Activated CD8-positive, alpha-beta T cell treated with anti-CD3 and anti-CD28 coated beads for 36 hours (primary cell): ENCODE data around the gene LSS. TPM values are rescaled to one million over a fixed set of nuclear protein-coding genes. Genes with fewer than 3 reads are reported as not detected.

Source experiments
- ATAC-seq: fragments of 200-7000 bp; cut with Tn5 transposase; one replicate; pipeline ENCODE4 v1.10.0; 2021; ENCODE audit warnings: mild to moderate bottlenecking, moderate library complexity
- CTCF ChIA-PET: fragments of 350-600 bp; sonication (Branson Sonifier 250); formaldehyde crosslinking; loops from one replicate; lab custom pipeline; 2021; ENCODE audit warnings: antibody characterized with exemption; lab: Charles Lee
- POLR2A ChIA-PET: fragments of 350-600 bp; sonication (Branson Sonifier 250); formaldehyde crosslinking; loops from one replicate; lab custom pipeline; 2021; ENCODE audit warnings: antibody characterized with exemption; lab: Charles Lee
- DNase-seq: peaks from one replicate; pipeline ENCODE4 v3.0.0-alpha.2; 2020
- H3K27ac Mint-ChIP-seq: one replicate; pipeline ENCODE4 v1.8.0; 2021; ENCODE audit warnings: mild to moderate bottlenecking, mixed read lengths
- H3K27me3 Mint-ChIP-seq: one replicate; pipeline ENCODE4 v1.8.0; 2021; ENCODE audit warnings: mixed read lengths
- H3K36me3 Mint-ChIP-seq: one replicate; pipeline ENCODE4 v1.8.0; 2021; ENCODE audit warnings: low read depth, mixed read lengths
- H3K4me1 Mint-ChIP-seq: one replicate; pipeline ENCODE4 v1.8.0; 2021; ENCODE audit warnings: low read depth, mixed read lengths
- H3K4me3 Mint-ChIP-seq: one replicate; pipeline ENCODE4 v1.8.0; 2021; ENCODE audit warnings: mild to moderate bottlenecking, moderate library complexity, mixed read lengths
- H3K9me3 Mint-ChIP-seq: one replicate; pipeline ENCODE4 v1.8.0; 2021; ENCODE audit warnings: mixed read lengths
- intact Hi-C: fragments of 100-400 bp; cut with micrococcal nuclease; formaldehyde crosslinking; loops from one replicate; pipeline ENCODE4 v1.10.0; 2022
- total RNA-seq, 2 experiments: library from RNA; stranded (reverse); gene quantifications; one replicate each; pipeline ENCODE4 v1.2.3, GENCODE V29; 2021
- TF ChIP-seq, protein P1 (sequence below): fragments of 200-600 bp; IDR thresholded peaks from one replicate; pipeline ENCODE4 v1.8.0; 2022; ENCODE audit warnings: antibody characterized with exemption, mild to moderate bottlenecking

The LSS gene
- total RNA-seq, 2 experiments from 2014 or later = 20.3 to 20.4 TPM

DNA sequence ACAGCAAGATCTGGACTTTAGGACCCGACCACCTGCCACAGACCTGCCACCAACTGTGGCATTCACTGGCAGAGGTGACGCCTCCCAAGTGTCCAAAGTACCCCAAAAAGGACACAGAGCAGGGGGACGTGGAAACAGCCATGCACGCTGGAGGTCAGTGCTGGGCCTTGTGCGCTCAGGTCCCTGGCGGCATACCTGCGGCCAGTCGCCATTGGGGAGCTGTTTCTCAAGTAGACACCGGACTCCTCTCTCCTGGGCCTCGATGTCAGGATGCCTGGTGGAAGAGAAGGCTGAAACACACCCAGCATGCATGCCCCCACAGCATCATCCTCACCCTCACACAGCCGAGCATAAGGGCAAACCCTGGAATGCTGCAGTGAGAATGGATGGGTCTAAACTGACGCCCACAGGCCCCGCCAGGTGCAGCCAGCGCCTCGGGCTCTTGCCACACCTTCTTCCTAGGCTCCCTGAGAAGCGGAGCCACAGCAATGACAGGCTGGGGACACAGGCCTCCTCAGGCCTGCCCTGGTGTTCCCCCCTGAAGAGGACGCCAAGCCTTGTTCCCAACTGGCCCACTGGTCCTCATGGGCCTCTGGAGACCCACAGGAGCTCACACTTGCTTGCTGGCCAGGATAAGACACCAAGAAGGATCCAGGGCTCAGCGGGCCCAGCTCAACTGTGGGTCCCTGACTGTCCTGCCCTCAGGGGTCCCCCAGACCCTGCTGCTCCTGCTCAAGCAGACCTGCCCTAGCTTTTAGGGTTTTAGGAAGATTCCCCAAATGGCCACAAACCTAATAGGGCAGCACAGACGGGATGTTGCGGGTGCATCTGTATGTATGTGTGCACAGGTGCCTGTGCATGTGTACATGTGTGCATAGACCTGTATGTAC is 36.6 kb downstream of the LSS start:
- Mint-ChIP-seq H3K27ac (no peak overlapping the region), H3K9me3 (no peaks in the 10 kb centered on the region), H3K4me3 (no peak overlapping the region), H3K36me3 (peaks cover 9% of the 10 kb centered on the region), H3K4me1 (no peaks in the 10 kb centered on the region), H3K27me3 (no peaks in the 10 kb centered on the region)
- ChIA-PET CTCF (no interaction called here), POLR2A (interaction anchor here (1.0 kb wide), 1 partner anchor 20 kb away, joined by 3 read pairs; no protein-coding TSS in a partner anchor)
- DNase-seq (no peak), ATAC-seq (no peak)
- intact Hi-C loops = no loop called here
- TF ChIP-seq, protein P1, sequence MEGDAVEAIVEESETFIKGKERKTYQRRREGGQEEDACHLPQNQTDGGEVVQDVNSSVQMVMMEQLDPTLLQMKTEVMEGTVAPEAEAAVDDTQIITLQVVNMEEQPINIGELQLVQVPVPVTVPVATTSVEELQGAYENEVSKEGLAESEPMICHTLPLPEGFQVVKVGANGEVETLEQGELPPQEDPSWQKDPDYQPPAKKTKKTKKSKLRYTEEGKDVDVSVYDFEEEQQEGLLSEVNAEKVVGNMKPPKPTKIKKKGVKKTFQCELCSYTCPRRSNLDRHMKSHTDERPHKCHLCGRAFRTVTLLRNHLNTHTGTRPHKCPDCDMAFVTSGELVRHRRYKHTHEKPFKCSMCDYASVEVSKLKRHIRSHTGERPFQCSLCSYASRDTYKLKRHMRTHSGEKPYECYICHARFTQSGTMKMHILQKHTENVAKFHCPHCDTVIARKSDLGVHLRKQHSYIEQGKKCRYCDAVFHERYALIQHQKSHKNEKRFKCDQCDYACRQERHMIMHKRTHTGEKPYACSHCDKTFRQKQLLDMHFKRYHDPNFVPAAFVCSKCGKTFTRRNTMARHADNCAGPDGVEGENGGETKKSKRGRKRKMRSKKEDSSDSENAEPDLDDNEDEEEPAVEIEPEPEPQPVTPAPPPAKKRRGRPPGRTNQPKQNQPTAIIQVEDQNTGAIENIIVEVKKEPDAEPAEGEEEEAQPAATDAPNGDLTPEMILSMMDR = no peak

DNA sequence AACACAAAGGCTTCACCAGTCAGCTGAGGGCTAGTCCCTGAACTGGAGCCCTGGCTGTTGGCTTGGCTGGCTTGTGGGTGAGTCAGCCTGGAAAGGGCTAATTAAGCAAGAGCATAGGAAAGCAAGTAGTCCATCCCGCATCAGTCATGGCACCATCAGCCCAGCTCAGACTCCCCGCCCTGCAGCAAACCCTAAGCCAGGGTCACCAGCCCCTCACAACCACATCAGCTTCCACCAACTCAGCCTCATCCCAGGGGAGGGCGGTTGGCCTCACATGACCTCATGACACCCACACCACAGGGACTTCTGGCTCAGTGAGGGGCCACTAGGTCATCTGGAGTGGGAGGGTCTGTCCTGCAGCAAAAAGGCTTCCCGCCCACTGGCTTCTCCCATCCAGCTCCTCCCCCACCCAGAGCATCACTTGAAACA is 37.3 kb downstream of the LSS start:
- no peaks in the 10 kb centered on the region for H3K27me3 Mint-ChIP-seq
- peaks cover 9% of the 10 kb centered on the region for H3K36me3 Mint-ChIP-seq
- H3K27ac Mint-ChIP-seq = no peak overlapping the region
- H3K9me3 Mint-ChIP-seq = no peaks in the 10 kb centered on the region
- TF ChIP-seq, protein P1 = no peak
- no peak overlapping the region for H3K4me3 Mint-ChIP-seq
- no peak for ATAC-seq
- DNase-seq = no peak
- CTCF ChIA-PET = no interaction called here
- POLR2A ChIA-PET = interaction anchor here (1.0 kb wide), 1 partner anchor 21 kb away, joined by 3 read pairs; no protein-coding TSS in a partner anchor
- H3K4me1 Mint-ChIP-seq = no peaks in the 10 kb centered on the region
- intact Hi-C loops = no loop called here

- DNase-seq (no peak), ATAC-seq (no peak)
- peaks cover 5% of the 10 kb centered on the region for H3K4me1 Mint-ChIP-seq
- no peak overlapping the region for H3K27ac Mint-ChIP-seq
- H3K36me3 Mint-ChIP-seq = peaks cover 9% of the 10 kb centered on the region
- ChIA-PET CTCF (no interaction called here), POLR2A (interaction anchor here (1.0 kb wide), 1 partner anchor 21 kb away, joined by 3 read pairs; no protein-coding TSS in a partner anchor)
- intact Hi-C loops = no loop called here
- no peaks in the 10 kb centered on the region for H3K9me3 Mint-ChIP-seq
- no peaks in the 10 kb centered on the region for H3K27me3 Mint-ChIP-seq
- H3K4me3 Mint-ChIP-seq = no peak overlapping the region
- TF ChIP-seq, protein P1 = no peak
These were observed 38.0 kb downstream of the LSS start for GRCh38 chr21:46190491-46191131.

- no peaks in the 10 kb centered on the region for H3K27me3 Mint-ChIP-seq
- ChIA-PET POLR2A (no interaction called here), CTCF (no interaction called here)
- no peak overlapping the region for H3K4me3 Mint-ChIP-seq
- intact Hi-C loops = no loop called here
- DNase-seq = no peak
- peaks cover 9% of the 10 kb centered on the region for H3K36me3 Mint-ChIP-seq
- H3K9me3 Mint-ChIP-seq = no peaks in the 10 kb centered on the region
- TF ChIP-seq, protein P1 = no peak
- no peak for ATAC-seq
- H3K27ac Mint-ChIP-seq = no peak overlapping the region
- peaks cover 8% of the 10 kb centered on the region for H3K4me1 Mint-ChIP-seq
These were observed 38.5 kb downstream of the LSS start for GRCh38 chr21:46189959-46190490.
